SU-DHL-6 (cell line): ENCODE data around the gene CACTIN.

ENCODE experiments used
- H2AFZ ChIP-seq: fragments of 200-600 bp; sonication (generic); 2 replicates; pipeline ENCODE4 v1.6.1; 2014; ENCODE audit warnings: low read depth, mild to moderate bottlenecking, moderate library complexity, mixed read lengths, antibody characterized with exemption, low read length; ENCODE audit not compliant: severe bottlenecking
- H3F3A ChIP-seq: fragments of 200-600 bp; shearing (Covaris generic); 2 replicates; pipeline ENCODE4 v1.6.0; 2016; ENCODE audit warnings: antibody characterized with exemption, mild to moderate bottlenecking; ENCODE audit not compliant: insufficient read depth
- H3K27ac ChIP-seq: fragments of 200-600 bp; sonication (generic); 2 replicates; pipeline ENCODE4 v1.5.1; 2016; ENCODE audit warnings: low read depth, mild to moderate bottlenecking, low read length, moderate library complexity, mixed read lengths
- H3K27me3 ChIP-seq: fragments of 200-600 bp; sonication (generic), shearing (Covaris generic); 2 replicates; pipeline ENCODE4 v1.6.0; 2014; ENCODE audit warnings: mild to moderate bottlenecking, low read length
- H3K36me3 ChIP-seq: fragments of 200-600 bp; sonication (generic); 2 replicates; pipeline ENCODE4 v1.6.1; 2014; ENCODE audit warnings: mild to moderate bottlenecking, low read length, mixed read lengths
- H3K4me2 ChIP-seq: fragments of 300-600, 200-600 bp; shearing (Covaris generic), sonication (generic); 2 replicates; pipeline ENCODE4 v1.6.0; 2014; ENCODE audit warnings: low read length, low read depth, mild to moderate bottlenecking; ENCODE audit not compliant: poor library complexity, severe bottlenecking
- H3K4me3 ChIP-seq: fragments of 200-600 bp; sonication (generic); 2 replicates; pipeline ENCODE4 v1.5.1; 2014; ENCODE audit warnings: antibody characterized with exemption, low read length, mild to moderate bottlenecking, mixed read lengths; ENCODE audit not compliant: insufficient read depth, poor library complexity, severe bottlenecking
- H3K79me2 ChIP-seq: fragments of 200-600 bp; sonication (generic); 2 replicates; pipeline ENCODE4 v1.6.1; 2014; ENCODE audit warnings: mild to moderate bottlenecking, low read length, moderate library complexity; ENCODE audit not compliant: insufficient read depth
- H3K9ac ChIP-seq: fragments of 200-600 bp; sonication (generic); 2 replicates; pipeline ENCODE4 v1.7.0; 2014; ENCODE audit warnings: mild to moderate bottlenecking, low read length
- H3K9me2 ChIP-seq: fragments of 200-600 bp; sonication (generic); replicated peaks from 2 replicates; pipeline ENCODE4 v1.6.1; 2014; ENCODE audit warnings: low read length; ENCODE audit not compliant: insufficient read depth
- H3K9me3 ChIP-seq: fragments of 200-600 bp; sonication (generic); 2 replicates; pipeline ENCODE4 v1.6.1; 2014; ENCODE audit warnings: low read length, mixed read lengths; ENCODE audit not compliant: insufficient read depth
- H4K20me1 ChIP-seq: fragments of 200-600 bp; sonication (generic); 2 replicates; pipeline ENCODE4 v1.6.1; 2014; ENCODE audit warnings: low read depth, mild to moderate bottlenecking, antibody characterized with exemption, low read length, moderate library complexity, mixed read lengths
- CTCF ChIP-seq: fragments of 200-600 bp; sonication (generic); IDR thresholded peaks from one replicate; pipeline ENCODE4 v1.5.1; 2017; ENCODE audit warnings: antibody characterized with exemption, mild to moderate bottlenecking, low read length, moderate library complexity; ENCODE audit not compliant: insufficient read depth, poor library complexity, severe bottlenecking
- EZH2phosphoT487 ChIP-seq: fragments of 200-600 bp; sonication (generic), shearing (Covaris generic); conservative IDR thresholded peaks from 2 replicates; pipeline ENCODE4 v1.6.1; 2018; ENCODE audit warnings: mild to moderate bottlenecking, antibody characterized with exemption, low read length, moderate library complexity, mixed read lengths

CACTIN gene

GRCh38 chr19:3612330-3612729 is 14.3 kb downstream of the CACTIN start:
- TF ChIP-seq EZH2phosphoT487 (no peak), CTCF (no peak)
- H3K79me2 ChIP-seq, result no peaks in the 10 kb centered on the region
- H3K9ac ChIP-seq, result no peak overlapping the region
- no peaks in the 10 kb centered on the region for H4K20me1 ChIP-seq
- no peak overlapping the region for H3K27ac ChIP-seq
- H3K4me2 ChIP-seq, result no peak overlapping the region
- H3K27me3 ChIP-seq, result no peaks in the 10 kb centered on the region
- no peaks in the 10 kb centered on the region for H3F3A ChIP-seq
- H2AFZ ChIP-seq, result no peak overlapping the region
- no peaks in the 10 kb centered on the region for H3K9me2 ChIP-seq
- no peak overlapping the region for H3K4me3 ChIP-seq
- H3K9me3 ChIP-seq, result no peaks in the 10 kb centered on the region
- no peaks in the 10 kb centered on the region for H3K36me3 ChIP-seq

GRCh38 chr19:3611841-3612240 is 14.7 kb downstream of the CACTIN start:
- no peaks in the 10 kb centered on the region for H3K36me3 ChIP-seq
- no peaks in the 10 kb centered on the region for H3K9me3 ChIP-seq
- no peak overlapping the region for H2AFZ ChIP-seq
- H3F3A ChIP-seq, result no peaks in the 10 kb centered on the region
- no peaks in the 10 kb centered on the region for H3K79me2 ChIP-seq
- no peak overlapping the region for H3K4me3 ChIP-seq
- TF ChIP-seq EZH2phosphoT487, result no peak
- no peak for TF ChIP-seq CTCF
- H3K27ac ChIP-seq, result no peak overlapping the region
- no peak overlapping the region for H3K9ac ChIP-seq
- no peaks in the 10 kb centered on the region for H3K9me2 ChIP-seq
- no peaks in the 10 kb centered on the region for H4K20me1 ChIP-seq
- H3K4me2 ChIP-seq, result no peak overlapping the region
- no peaks in the 10 kb centered on the region for H3K27me3 ChIP-seq

GRCh38 chr19:3610745-3611717 is 15.6 kb downstream of the CACTIN start:
- Histone ChIP-seq H4K20me1 (no peaks in the 10 kb centered on the region), H3K4me3 (no peak overlapping the region), H3K36me3 (no peaks in the 10 kb centered on the region), H3K27me3 (no peaks in the 10 kb centered on the region), H3K9ac (no peak overlapping the region), H3K9me3 (no peaks in the 10 kb centered on the region), H3K9me2 (no peaks in the 10 kb centered on the region), H3K4me2 (no peak overlapping the region), H3F3A (no peaks in the 10 kb centered on the region), H3K79me2 (no peaks in the 10 kb centered on the region), H3K27ac (no peak overlapping the region), H2AFZ (no peak overlapping the region)
- TF ChIP-seq EZH2phosphoT487, result no peak
- no peak for TF ChIP-seq CTCF
